CD8-positive, alpha-beta memory T cell (primary cell): ENCODE data around the gene CCP110. TPM values are rescaled to one million over a fixed set of nuclear protein-coding genes. Genes with fewer than 3 reads are reported as not detected.
A peak's percentile ranks its signal among the peaks of the same experiment; 100 is the strongest.

Experiments
- CTCF ChIA-PET: fragments of 350-600 bp; sonication (Branson Sonifier 250); formaldehyde crosslinking; loops from one replicate; lab custom pipeline; 2021; ENCODE audit warnings: antibody characterized with exemption; lab: Charles Lee
- POLR2A ChIA-PET: fragments of 350-600 bp; sonication (Branson Sonifier 250); formaldehyde crosslinking; loops from one replicate; lab custom pipeline; 2021; ENCODE audit warnings: antibody characterized with exemption; lab: Charles Lee
- DNase-seq, 5 donors: peaks; one replicate each; pipeline versions ENCODE4 v3.0.0 to v3.0.0-alpha.2; 2020 to 2022; ENCODE audit warnings: mixed read lengths in 1 of 5
- H3K27ac ChIP-seq: one replicate; pipeline ENCODE4 v1.7.0; 2013; ENCODE audit warnings: low read depth, mild to moderate bottlenecking, low read length, moderate library complexity
- H3K27me3 ChIP-seq: 2 replicates; pipeline ENCODE4 v1.7.0; 2013; ENCODE audit warnings: low read length, mild to moderate bottlenecking; ENCODE audit not compliant: insufficient read depth, poor library complexity, severe bottlenecking
- H3K36me3 ChIP-seq: 2 replicates; pipeline ENCODE4 v1.7.0; 2013; ENCODE audit warnings: mild to moderate bottlenecking, low read length, moderate library complexity; ENCODE audit not compliant: insufficient read depth
- H3K4me1 ChIP-seq: 2 replicates; pipeline ENCODE4 v1.7.0; 2013; ENCODE audit warnings: mild to moderate bottlenecking, low read length, moderate library complexity; ENCODE audit not compliant: insufficient read depth
- H3K4me3 ChIP-seq: 2 replicates; pipeline ENCODE4 v1.7.0; 2013; ENCODE audit warnings: mild to moderate bottlenecking, low read length
- H3K9me3 ChIP-seq: 2 replicates; pipeline ENCODE4 v1.7.0; 2013; ENCODE audit warnings: mild to moderate bottlenecking, low read length
- H3K27ac Mint-ChIP-seq, 8 donors: one replicate each; pipeline ENCODE4 v1.8.0; 2020 to 2021; ENCODE audit warnings: mixed read lengths in 8 of 8, mild to moderate bottlenecking in 6 of 8, inconsistent platforms in 3 of 8, moderate library complexity in 3 of 8
- H3K27me3 Mint-ChIP-seq, 2 donors: one replicate each; pipeline ENCODE4 v1.8.0; 2020 to 2021; ENCODE audit warnings: mixed read lengths in 2 of 2, mild to moderate bottlenecking in 1 of 2, moderate library complexity in 1 of 2
- H3K36me3 Mint-ChIP-seq, 3 donors: one replicate each; pipeline ENCODE4 v1.8.0; 2020 to 2021; ENCODE audit warnings: mixed read lengths in 3 of 3, inconsistent platforms in 1 of 3, mild to moderate bottlenecking in 1 of 3
- H3K4me1 Mint-ChIP-seq, 3 donors: one replicate each; pipeline ENCODE4 v1.8.0; 2020 to 2021; ENCODE audit warnings: mixed read lengths in 3 of 3, inconsistent platforms in 1 of 3, mild to moderate bottlenecking in 1 of 3
- H3K4me3 Mint-ChIP-seq, 7 donors: one replicate each; pipeline ENCODE4 v1.8.0; 2020 to 2021; ENCODE audit warnings: mixed read lengths in 7 of 7, mild to moderate bottlenecking in 6 of 7, moderate library complexity in 4 of 7, inconsistent platforms in 2 of 7
- H3K9me3 Mint-ChIP-seq, 5 donors: one replicate each; pipeline ENCODE4 v1.8.0; 2020 to 2022; ENCODE audit warnings: mixed read lengths in 5 of 5, mild to moderate bottlenecking in 3 of 5, moderate library complexity in 2 of 5, inconsistent platforms in 1 of 5
- polyA plus RNA-seq: library from polyadenylated mRNA; unstranded; fragments of 300-500 nt; fragmentation: Illumina TruSeq; gene quantifications from one replicate; pipeline ENCODE4 v1.2.3, GENCODE V29; 2021
- total RNA-seq, 2 experiments: library from RNA; stranded (reverse); gene quantifications; one replicate each; pipeline ENCODE4 v1.2.3, GENCODE V29; 2021

CCP110 gene
- total and polyA plus RNA-seq, 3 experiments from 2014 or later: 8.2 to 37.4 (median 30.1) TPM

DNA sequence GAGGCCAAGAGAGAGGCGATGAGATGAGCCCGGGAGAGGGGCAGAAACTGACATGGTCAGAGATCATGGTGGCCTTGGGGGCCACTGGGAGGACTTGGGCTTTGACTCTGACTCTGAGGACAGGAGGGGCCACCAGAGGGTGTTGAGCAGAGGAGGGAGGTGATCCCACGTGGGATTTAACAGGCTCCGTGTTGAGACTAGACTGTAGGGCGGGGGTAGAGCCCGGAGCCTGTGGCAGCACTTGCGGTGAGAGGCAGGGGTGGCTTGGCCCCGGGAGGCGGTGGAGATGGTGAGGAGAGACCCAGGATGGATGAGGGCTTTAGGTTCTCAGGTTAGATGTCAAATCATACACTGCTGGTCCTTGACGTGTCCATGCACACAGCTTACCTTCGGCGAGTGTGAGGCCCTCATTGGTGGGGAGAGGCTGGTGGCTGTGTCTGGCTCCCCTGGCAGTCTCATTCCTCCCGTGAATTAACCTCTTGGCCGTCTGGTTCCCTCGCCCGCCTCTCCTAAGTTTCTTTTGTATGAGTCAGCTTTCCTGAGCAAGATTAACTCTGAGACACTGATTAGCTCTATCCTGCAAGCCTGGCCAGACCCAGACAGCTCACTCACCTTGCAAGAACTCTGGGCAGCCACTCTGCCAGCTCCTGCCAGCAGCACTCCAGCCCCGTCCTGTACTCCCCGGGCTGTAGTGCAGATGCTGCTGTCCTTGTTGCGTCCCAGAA is 71.5 kb downstream of the CCP110 start:
- Mint-ChIP-seq H3K36me3 (peaks cover 0 to 69% (median 12%) of the 10 kb centered on the region in 3 donors), H3K27ac (peak overlapping the region in 2 of 8 donors; percentile 46 to 68), H3K27me3 (no peaks in the 10 kb centered on the region), H3K4me1 (no peaks in the 10 kb centered on the region), H3K4me3 (no peak overlapping the region), H3K9me3 (no peaks in the 10 kb centered on the region)
- ChIA-PET POLR2A (no interaction called here), CTCF (interaction anchor here (1.3 to 1.4 kb wide), 2 partner anchors 291 to 312 kb away, joined by 4 to 5 read pairs; no protein-coding TSS in a partner anchor)
- Histone ChIP-seq H3K36me3 (peaks cover 7% of the 10 kb centered on the region), H3K4me1 (no peaks in the 10 kb centered on the region), H3K9me3 (no peaks in the 10 kb centered on the region), H3K27me3 (no peaks in the 10 kb centered on the region), H3K27ac (no peak overlapping the region), H3K4me3 (no peak overlapping the region)
- no peak for DNase-seq

- no peaks in the 10 kb centered on the region for H3K36me3 ChIP-seq
- no peaks in the 10 kb centered on the region for H3K4me1 ChIP-seq
- no peak overlapping the region for H3K27ac ChIP-seq
- H3K4me1 Mint-ChIP-seq: no peaks in the 10 kb centered on the region
- no peak overlapping the region for H3K4me3 Mint-ChIP-seq
- no peak for DNase-seq
- H3K9me3 Mint-ChIP-seq: no peaks in the 10 kb centered on the region
- CTCF ChIA-PET: interaction anchor here (0.8 to 7.4 kb wide), 7 partner anchors 15 to 308 kb away, joined by 3 to 53 read pairs (median 4); partner anchors contain the start of gene GPRC5B
- no peaks in the 10 kb centered on the region for H3K27me3 ChIP-seq
- H3K4me3 ChIP-seq: no peak overlapping the region
- POLR2A ChIA-PET: interaction anchor here (0.6 kb wide), 1 partner anchor 166 kb away, joined by 8 read pairs; no protein-coding TSS in a partner anchor
- peaks cover 0 to 68% (median 7%) of the 10 kb centered on the region in 3 donors for H3K36me3 Mint-ChIP-seq
- H3K27ac Mint-ChIP-seq: peak overlapping the region in 3 of 8 donors; percentile 38 to 64 (median 43)
- no peaks in the 10 kb centered on the region for H3K27me3 Mint-ChIP-seq
- no peaks in the 10 kb centered on the region for H3K9me3 ChIP-seq
Measured at GRCh38 chr16:19598805-19599510, 75.2 kb downstream of the CCP110 start.

- Mint-ChIP-seq H3K27ac (peak overlapping the region in 1 of 8 donors; percentile 23), H3K9me3 (no peaks in the 10 kb centered on the region), H3K4me3 (no peak overlapping the region), H3K4me1 (no peaks in the 10 kb centered on the region), H3K27me3 (no peaks in the 10 kb centered on the region), H3K36me3 (peaks cover 9 to 73% (median 12%) of the 10 kb centered on the region in 3 donors)
- Histone ChIP-seq H3K4me3 (no peak overlapping the region), H3K36me3 (no peaks in the 10 kb centered on the region), H3K27ac (no peak overlapping the region), H3K9me3 (no peaks in the 10 kb centered on the region), H3K4me1 (no peaks in the 10 kb centered on the region), H3K27me3 (no peaks in the 10 kb centered on the region)
- ChIA-PET CTCF (interaction anchor here (0.8 to 7.4 kb wide), 8 partner anchors 16 to 307 kb away, joined by 3 to 53 read pairs (median 5); partner anchors contain the start of genes GPRC5B and VPS35L), POLR2A (no interaction called here)
- no peak for DNase-seq
Measured at GRCh38 chr16:19599968-19600716, 76.4 kb downstream of the CCP110 start.

DNA sequence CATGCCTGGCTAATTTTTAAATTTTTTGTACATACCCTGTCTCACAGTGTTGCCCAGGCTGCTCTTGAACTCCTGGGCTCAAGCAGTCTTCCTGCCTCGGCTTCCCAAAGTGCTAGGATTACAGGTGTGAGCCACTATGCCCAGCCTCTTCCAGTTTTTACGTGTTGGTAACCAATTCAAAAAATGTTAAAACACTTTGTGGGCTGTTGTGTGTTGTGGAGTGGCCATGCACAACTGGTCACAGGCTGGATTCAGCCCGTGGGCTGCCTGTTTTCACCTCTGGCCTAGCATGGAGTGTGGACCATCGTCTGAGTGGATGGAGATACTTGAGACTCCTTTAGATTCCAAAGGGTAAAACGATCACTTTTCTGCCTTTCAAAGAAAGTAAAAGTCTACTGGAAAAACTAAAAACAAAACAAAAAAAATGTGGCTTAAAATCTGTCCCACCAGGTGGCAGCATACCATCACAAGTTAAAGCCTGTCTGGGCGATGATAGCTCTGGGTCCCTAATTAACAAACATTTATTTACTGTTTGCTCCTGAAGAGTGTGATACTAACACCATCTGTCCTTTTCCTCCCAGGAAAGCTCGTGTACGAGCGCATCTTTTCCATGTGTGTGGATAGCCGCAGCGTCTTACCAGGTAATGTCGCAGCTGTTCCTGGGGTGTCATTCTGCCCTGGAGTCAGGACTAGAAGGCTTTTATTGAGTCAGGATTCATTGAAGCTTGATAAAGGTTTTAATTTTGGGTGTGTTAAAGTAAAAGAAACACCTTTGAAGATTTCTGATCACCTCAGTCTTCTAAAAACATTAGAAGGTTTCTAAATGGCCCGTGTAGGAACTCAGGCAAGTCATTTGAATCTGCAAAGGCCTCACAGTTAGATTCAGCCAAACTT is 77.6 kb downstream of the CCP110 start:
- CTCF ChIA-PET: interaction anchor here (0.9 to 7.4 kb wide), 12 partner anchors 8 to 306 kb away, joined by 3 to 53 read pairs (median 5); partner anchors contain the start of genes GPRC5B and VPS35L
- H3K4me1 ChIP-seq: no peaks in the 10 kb centered on the region
- no peak overlapping the region for H3K4me3 ChIP-seq
- no peaks in the 10 kb centered on the region for H3K27me3 Mint-ChIP-seq
- no peaks in the 10 kb centered on the region for H3K36me3 ChIP-seq
- H3K4me3 Mint-ChIP-seq: no peak overlapping the region
- no peaks in the 10 kb centered on the region for H3K9me3 ChIP-seq
- H3K36me3 Mint-ChIP-seq: peaks cover 19 to 75% (median 20%) of the 10 kb centered on the region in 3 donors
- peaks cover 0 to 2% (median 0%) of the 10 kb centered on the region in 5 donors for H3K9me3 Mint-ChIP-seq
- peak in 3 of 5 donors; percentile 6 to 26 (median 18) for DNase-seq
- H3K27ac ChIP-seq: no peak overlapping the region
- peak overlapping the region in 1 of 8 donors; percentile 67 for H3K27ac Mint-ChIP-seq
- H3K27me3 ChIP-seq: no peaks in the 10 kb centered on the region
- H3K4me1 Mint-ChIP-seq: no peaks in the 10 kb centered on the region
- POLR2A ChIA-PET: no interaction called here

Other genes with a start within 250 kb of the CCP110 start
- gene CLEC19A, start 238.2 kb upstream of the CCP110 start, total RNA-seq: not detected
- gene CLEC19A, start 238.2 kb upstream of the CCP110 start, polyA plus RNA-seq: not detected
- gene TMC5, start 106.1 kb upstream of the CCP110 start, total RNA-seq: not detected
- not detected for gene TMC5, start 106.1 kb upstream of the CCP110 start, polyA plus RNA-seq
- 10 to 100 TPM; 27.9 to 30.5 TPM for gene GDE1, start 1.8 kb upstream of the CCP110 start, total RNA-seq
- gene GDE1, start 1.8 kb upstream of the CCP110 start, polyA plus RNA-seq: 39.8 TPM
- gene VPS35L, start 31.8 kb downstream of the CCP110 start, total RNA-seq: 10 to 100 TPM; 37.4 to 40.2 TPM
- 52.3 TPM for gene VPS35L, start 31.8 kb downstream of the CCP110 start, polyA plus RNA-seq
- 10 to 100 TPM; 30.7 to 32.3 TPM for gene KNOP1, start 194.3 kb downstream of the CCP110 start, total RNA-seq
- 11.0 TPM for gene KNOP1, start 194.3 kb downstream of the CCP110 start, polyA plus RNA-seq
- 1 to 10 TPM; 2.6 to 3.8 TPM for gene IQCK, start 194.3 kb downstream of the CCP110 start, total RNA-seq
- gene IQCK, start 194.3 kb downstream of the CCP110 start, polyA plus RNA-seq: 1.9 TPM